SK-N-SH treated with all-trans-retinoic acid at 6 μM for 48 hours (cell line): ENCODE data around the gene CFAP157.

Experiments
- ATAC-seq: fragments of 200-7000 bp; cut with Tn5 transposase; 3 replicates; pipeline ENCODE4 v1.9.1; 2020; ENCODE audit warnings: mild to moderate bottlenecking, moderate library complexity
- ARNTL ChIP-seq: fragments of 450-650 bp; formaldehyde crosslinking; IDR thresholded peaks from 2 replicates; pipeline ENCODE4 v1.5.0; 2020; ENCODE audit warnings: low read depth, mild to moderate bottlenecking, moderate library complexity, borderline replicate concordance
- BACH2 ChIP-seq: fragments of 250-450 bp; sonication (Bioruptor Pico); IDR thresholded peaks from 2 replicates; pipeline ENCODE4 v1.9.0; 2021; ENCODE audit warnings: mild to moderate bottlenecking, borderline replicate concordance
- CREB5 ChIP-seq: fragments of 250-450 bp; sonication (Bioruptor Pico); IDR thresholded peaks from 2 replicates; pipeline ENCODE4 v1.5.1; 2020; ENCODE audit warnings: low read depth, mild to moderate bottlenecking, moderate library complexity
- CSDC2 ChIP-seq: fragments of 250-450 bp; sonication (Bioruptor Pico); IDR thresholded peaks from 2 replicates; pipeline ENCODE4 v1.5.0; 2020; ENCODE audit warnings: mild to moderate bottlenecking, moderate library complexity
- CSRNP3 ChIP-seq: fragments of 250-450 bp; sonication (Bioruptor Pico); IDR thresholded peaks from 2 replicates; pipeline ENCODE4 v1.5.1; 2021; ENCODE audit warnings: mild to moderate bottlenecking, moderate library complexity
- GLIS3 ChIP-seq: fragments of 250-450 bp; sonication (Bioruptor Pico); IDR thresholded peaks from 2 replicates; pipeline ENCODE4 v1.5.0; 2020; ENCODE audit warnings: mild to moderate bottlenecking, moderate library complexity
- ISL1 ChIP-seq: fragments of 250-450 bp; sonication (Bioruptor Pico); IDR thresholded peaks from 2 replicates; pipeline ENCODE4 v2.1.2; 2022; ENCODE audit warnings: mild to moderate bottlenecking, moderate library complexity
- PATZ1 ChIP-seq: fragments of 250-450 bp; sonication (Bioruptor Pico); IDR thresholded peaks from 2 replicates; pipeline ENCODE4 v1.8.0; 2020; ENCODE audit warnings: mild to moderate bottlenecking, moderate library complexity, borderline replicate concordance
- RARB ChIP-seq: fragments of 250-450 bp; sonication (Bioruptor Pico); IDR thresholded peaks from 2 replicates; pipeline ENCODE4 v1.8.0; 2021; ENCODE audit warnings: mild to moderate bottlenecking, moderate library complexity
- SNAI2 ChIP-seq: fragments of 250-450 bp; sonication (Bioruptor Pico); IDR thresholded peaks from 2 replicates; pipeline ENCODE4 v1.5.0; 2020; ENCODE audit warnings: mild to moderate bottlenecking, moderate library complexity
- TCF4 ChIP-seq: fragments of 250-450 bp; sonication (Bioruptor Pico); IDR thresholded peaks from 2 replicates; pipeline ENCODE4 v1.8.0; 2021; ENCODE audit warnings: mild to moderate bottlenecking, moderate library complexity, borderline replicate concordance
- TOX ChIP-seq: fragments of 250-450 bp; sonication (Bioruptor Pico); IDR thresholded peaks from 2 replicates; pipeline ENCODE4 v1.8.0; 2021; ENCODE audit warnings: mild to moderate bottlenecking, moderate library complexity, borderline replicate concordance
- ZC3H10 ChIP-seq: fragments of 250-450 bp; sonication (Bioruptor Pico); IDR thresholded peaks from 2 replicates; pipeline ENCODE4 v1.5.1; 2021; ENCODE audit warnings: mild to moderate bottlenecking, moderate library complexity
- ZFP3 ChIP-seq: fragments of 250-450 bp; sonication (Bioruptor Pico); IDR thresholded peaks from 2 replicates; pipeline ENCODE4 v1.5.0; 2020; ENCODE audit warnings: mild to moderate bottlenecking, moderate library complexity
- ZFP30 ChIP-seq: fragments of 450-650 bp; formaldehyde crosslinking; IDR thresholded peaks from 2 replicates; pipeline ENCODE4 v1.5.0; 2022; ENCODE audit warnings: mild to moderate bottlenecking, moderate library complexity
- ZNF8 ChIP-seq: fragments of 450-650 bp; formaldehyde crosslinking; IDR thresholded peaks from 2 replicates; pipeline ENCODE4 v1.5.0; 2020; ENCODE audit warnings: mild to moderate bottlenecking, moderate library complexity
- TF ChIP-seq, protein P1 (sequence below): fragments of 250-450 bp; sonication (Bioruptor Pico); IDR thresholded peaks from 2 replicates; pipeline ENCODE4 v1.5.0; 2020; ENCODE audit warnings: mild to moderate bottlenecking, moderate library complexity

Gene CFAP157

GRCh38 chr9:127698985-127699670, 7.7 kb upstream of the CFAP157 start:
- TF ChIP-seq BACH2 (no peak), CREB5 (no peak), CSRNP3 (CRISPR knock-in tag) (no peak), CSDC2 (CRISPR knock-in tag) (no peak), ZNF8 (CRISPR knock-in tag) (no peak), RARB (CRISPR knock-in tag) (no peak), PATZ1 (no peak), GLIS3 (CRISPR knock-in tag) (no peak), ISL1 (CRISPR knock-in tag) (no peak), TCF4 (CRISPR knock-in tag) (no peak)
- TF ChIP-seq, protein P1, sequence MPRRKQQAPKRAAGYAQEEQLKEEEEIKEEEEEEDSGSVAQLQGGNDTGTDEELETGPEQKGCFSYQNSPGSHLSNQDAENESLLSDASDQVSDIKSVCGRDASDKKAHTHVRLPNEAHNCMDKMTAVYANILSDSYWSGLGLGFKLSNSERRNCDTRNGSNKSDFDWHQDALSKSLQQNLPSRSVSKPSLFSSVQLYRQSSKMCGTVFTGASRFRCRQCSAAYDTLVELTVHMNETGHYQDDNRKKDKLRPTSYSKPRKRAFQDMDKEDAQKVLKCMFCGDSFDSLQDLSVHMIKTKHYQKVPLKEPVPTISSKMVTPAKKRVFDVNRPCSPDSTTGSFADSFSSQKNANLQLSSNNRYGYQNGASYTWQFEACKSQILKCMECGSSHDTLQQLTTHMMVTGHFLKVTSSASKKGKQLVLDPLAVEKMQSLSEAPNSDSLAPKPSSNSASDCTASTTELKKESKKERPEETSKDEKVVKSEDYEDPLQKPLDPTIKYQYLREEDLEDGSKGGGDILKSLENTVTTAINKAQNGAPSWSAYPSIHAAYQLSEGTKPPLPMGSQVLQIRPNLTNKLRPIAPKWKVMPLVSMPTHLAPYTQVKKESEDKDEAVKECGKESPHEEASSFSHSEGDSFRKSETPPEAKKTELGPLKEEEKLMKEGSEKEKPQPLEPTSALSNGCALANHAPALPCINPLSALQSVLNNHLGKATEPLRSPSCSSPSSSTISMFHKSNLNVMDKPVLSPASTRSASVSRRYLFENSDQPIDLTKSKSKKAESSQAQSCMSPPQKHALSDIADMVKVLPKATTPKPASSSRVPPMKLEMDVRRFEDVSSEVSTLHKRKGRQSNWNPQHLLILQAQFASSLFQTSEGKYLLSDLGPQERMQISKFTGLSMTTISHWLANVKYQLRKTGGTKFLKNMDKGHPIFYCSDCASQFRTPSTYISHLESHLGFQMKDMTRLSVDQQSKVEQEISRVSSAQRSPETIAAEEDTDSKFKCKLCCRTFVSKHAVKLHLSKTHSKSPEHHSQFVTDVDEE (CRISPR knock-in tag), result no peak
- peak; percentile 95 for ATAC-seq

DNA sequence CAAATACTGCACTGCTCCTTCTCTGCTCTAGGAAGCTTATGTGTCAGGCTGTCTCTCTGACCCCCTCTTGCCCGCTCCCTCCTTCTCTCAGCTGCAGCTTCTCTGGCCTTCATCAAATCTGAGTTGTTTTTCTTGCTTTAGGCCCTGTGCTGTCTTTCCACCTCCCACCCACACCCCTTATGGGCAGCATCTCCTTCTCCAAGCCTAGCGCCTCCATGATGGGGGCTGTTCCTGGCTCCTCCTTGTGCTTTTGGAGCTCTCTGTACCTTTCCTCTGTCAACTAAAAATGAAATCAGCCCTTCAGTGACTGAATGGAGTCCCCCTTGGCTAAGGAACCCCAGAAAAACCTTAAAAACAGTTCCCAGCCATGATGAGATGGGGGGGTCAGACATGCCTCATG, 6.6 kb upstream of the CFAP157 start:
- ATAC-seq, result no peak
- TF ChIP-seq SNAI2 (no peak), ZC3H10 (CRISPR knock-in tag) (no peak), TOX (CRISPR knock-in tag) (no peak), BACH2 (no peak), GLIS3 (CRISPR knock-in tag) (no peak), ZFP3 (no peak), CSRNP3 (CRISPR knock-in tag) (no peak), TCF4 (CRISPR knock-in tag) (no peak), CSDC2 (CRISPR knock-in tag) (no peak), ARNTL (CRISPR knock-in tag) (no peak), ZFP30 (CRISPR knock-in tag) (no peak), ZNF8 (CRISPR knock-in tag) (no peak), PATZ1 (no peak)
- TF ChIP-seq, protein P1 (CRISPR knock-in tag), result no peak
